ENCODE measurements around the gene TJP1. TPM values are rescaled to one million over a fixed set of nuclear protein-coding genes. Genes with fewer than 3 reads are reported as not detected.

The TJP1 gene
- total RNA-seq, 2 donors from 2014 or later, result 131 to 145 TPM

DNA sequence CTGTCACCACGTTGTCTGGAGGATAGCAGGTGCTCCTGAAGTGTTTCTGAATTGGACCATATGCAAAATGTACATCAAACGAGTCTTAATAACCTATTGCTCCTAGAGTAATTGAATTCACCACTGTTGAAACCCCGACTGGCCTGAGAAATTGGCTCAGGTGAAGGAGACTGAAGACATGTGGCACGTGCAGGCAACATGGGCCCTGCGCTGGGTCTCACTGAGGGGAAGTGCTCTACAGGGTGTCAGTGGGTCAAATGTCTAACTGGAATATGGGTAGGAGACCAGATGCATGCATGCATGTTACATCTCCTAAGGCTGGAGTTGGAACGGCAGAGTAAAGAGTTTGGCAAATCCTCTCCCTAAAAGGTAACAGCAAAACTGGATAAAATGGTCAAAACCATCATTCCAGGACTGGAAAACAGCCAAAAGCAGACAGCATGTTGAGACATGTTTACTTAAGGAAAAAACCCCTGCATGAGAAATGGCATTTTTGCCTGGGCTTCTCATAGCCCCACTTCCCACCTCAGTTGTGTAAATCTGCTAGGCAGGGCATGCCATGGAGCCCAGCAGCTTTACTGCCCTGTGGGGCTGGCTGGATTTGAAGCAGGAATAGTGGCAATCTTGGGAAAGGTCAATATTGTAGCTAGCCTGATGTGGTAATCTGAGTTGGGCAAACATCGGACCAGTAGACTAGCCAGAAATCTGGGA lies 131.3 kb downstream of the TJP1 start:
- TF ChIP-seq CTCF (conservative IDR thresholded peaks at IDR 0.05), result no peak
- Histone ChIP-seq H3K9me3 (ENCODE audit: control insufficient read depth, low read length) (no peaks in the 10 kb centered on the region), H3K9ac (ENCODE audit: extremely low read depth, low read length, poor library complexity, severe bottlenecking) (no peak overlapping the region), H3K27ac (ENCODE audit: low read depth, low read length) (no peak overlapping the region), H3K4me1 (ENCODE audit: control insufficient read depth, insufficient read depth, low read length) (no peaks in the 10 kb centered on the region), H3K36me3 (ENCODE audit: control insufficient read depth, insufficient read depth, low read length) (no peaks in the 10 kb centered on the region), H3K27me3 (ENCODE audit: control insufficient read depth, insufficient read depth, low read length, poor library complexity, severe bottlenecking) (no peaks in the 10 kb centered on the region), H3K4me3 (ENCODE audit: low read length) (no peak overlapping the region)
- H3K27me3 Mint-ChIP-seq (ENCODE audit: insufficient read depth), result peaks cover 4% of the 10 kb centered on the region
- H3K9me3 Mint-ChIP-seq, result peaks cover 2% of the 10 kb centered on the region
- no peak overlapping the region for H3K27ac Mint-ChIP-seq
- no peaks in the 10 kb centered on the region for H3K36me3 Mint-ChIP-seq (ENCODE audit: low read depth)
- H3K4me3 Mint-ChIP-seq, result no peak overlapping the region
- no peak for DNase-seq
- 79 to 86% methylated on average over 5 to 7 of the region's 7 CpGs for WGBS, 2 experiments (ENCODE audit: insufficient coverage in 1 of 2, insufficient read length in 1 of 2)
- H3K4me1 Mint-ChIP-seq, result no peaks in the 10 kb centered on the region

- Histone ChIP-seq H3K4me3 (ENCODE audit: low read length) (no peak overlapping the region), H3K9ac (ENCODE audit: extremely low read depth, low read length, poor library complexity, severe bottlenecking) (no peak overlapping the region), H3K27me3 (ENCODE audit: control insufficient read depth, insufficient read depth, low read length, poor library complexity, severe bottlenecking) (no peaks in the 10 kb centered on the region), H3K36me3 (ENCODE audit: control insufficient read depth, insufficient read depth, low read length) (no peaks in the 10 kb centered on the region), H3K9me3 (ENCODE audit: control insufficient read depth, low read length) (no peaks in the 10 kb centered on the region), H3K4me1 (ENCODE audit: control insufficient read depth, insufficient read depth, low read length) (no peaks in the 10 kb centered on the region), H3K27ac (ENCODE audit: low read depth, low read length) (no peak overlapping the region)
- TF ChIP-seq CTCF (conservative IDR thresholded peaks at IDR 0.05), result no peak
- Mint-ChIP-seq H3K4me1 (no peaks in the 10 kb centered on the region), H3K9me3 (peaks cover 2% of the 10 kb centered on the region), H3K36me3 (ENCODE audit: low read depth) (no peaks in the 10 kb centered on the region), H3K4me3 (no peak overlapping the region), H3K27ac (no peak overlapping the region), H3K27me3 (ENCODE audit: insufficient read depth) (peaks cover 4% of the 10 kb centered on the region)
- DNase-seq, result no peak
- 89 to 91% methylated on average over 5 to 6 of the region's 6 CpGs for WGBS, 2 experiments (ENCODE audit: insufficient coverage in 1 of 2, insufficient read length in 1 of 2)
Measured at GRCh38 chr15:29689287-29689986, 132.8 kb downstream of the TJP1 start.

DNA sequence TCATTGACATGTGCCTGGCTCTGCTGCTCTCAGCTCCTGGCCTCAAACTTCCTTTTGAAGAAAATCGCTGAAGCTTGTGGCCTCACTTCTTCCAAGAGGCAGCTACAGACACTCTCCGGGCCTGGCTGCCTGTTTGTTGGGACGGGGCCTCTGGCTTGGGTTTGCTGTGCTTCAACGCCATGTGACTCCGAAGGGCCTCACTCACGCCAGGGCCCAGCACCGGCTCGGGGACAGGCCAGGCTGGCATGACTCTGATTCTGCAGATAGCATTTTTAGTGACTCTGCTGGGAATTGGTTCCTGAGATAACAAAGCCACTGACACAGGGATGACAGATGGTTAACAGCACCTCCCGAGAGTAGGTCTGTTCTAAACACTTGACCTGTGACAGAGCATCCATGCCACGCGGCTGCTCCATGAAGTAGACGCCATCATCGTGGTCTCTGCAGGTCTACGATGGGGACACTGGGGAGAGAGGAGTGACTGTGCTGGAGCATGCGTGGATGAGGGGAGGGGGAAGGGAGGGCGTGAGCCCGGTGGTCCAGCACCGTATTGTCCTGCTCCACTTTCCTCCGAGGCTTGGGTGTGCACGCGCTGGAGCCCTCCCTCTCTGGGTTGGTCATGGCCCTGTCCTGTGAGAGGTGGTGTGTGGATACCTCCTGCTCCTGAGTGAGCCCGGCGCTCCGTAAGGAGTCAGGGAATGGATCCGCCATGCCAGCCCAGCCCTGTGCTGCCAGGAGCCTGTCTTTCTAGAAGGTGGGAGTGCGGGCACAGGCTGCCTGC lies 133.6 kb downstream of the TJP1 start:
- no peak for DNase-seq
- H3K4me1 Mint-ChIP-seq, result no peaks in the 10 kb centered on the region
- no peak for TF ChIP-seq CTCF (conservative IDR thresholded peaks at IDR 0.05)
- H3K9me3 Mint-ChIP-seq, result peaks cover 2% of the 10 kb centered on the region
- H3K9me3 ChIP-seq (ENCODE audit: control insufficient read depth, low read length), result no peaks in the 10 kb centered on the region
- H3K27ac ChIP-seq (ENCODE audit: low read depth, low read length), result no peak overlapping the region
- H3K4me3 ChIP-seq (ENCODE audit: low read length), result no peak overlapping the region
- H3K36me3 Mint-ChIP-seq (ENCODE audit: low read depth), result no peaks in the 10 kb centered on the region
- H3K36me3 ChIP-seq (ENCODE audit: control insufficient read depth, insufficient read depth, low read length), result no peaks in the 10 kb centered on the region
- no peak overlapping the region for H3K9ac ChIP-seq (ENCODE audit: extremely low read depth, low read length, poor library complexity, severe bottlenecking)
- no peaks in the 10 kb centered on the region for H3K4me1 ChIP-seq (ENCODE audit: control insufficient read depth, insufficient read depth, low read length)
- H3K27me3 ChIP-seq (ENCODE audit: control insufficient read depth, insufficient read depth, low read length, poor library complexity, severe bottlenecking), result no peaks in the 10 kb centered on the region
- H3K27ac Mint-ChIP-seq, result no peak overlapping the region
- peaks cover 4% of the 10 kb centered on the region for H3K27me3 Mint-ChIP-seq (ENCODE audit: insufficient read depth)
- H3K4me3 Mint-ChIP-seq, result no peak overlapping the region
- WGBS, 2 experiments (ENCODE audit: insufficient coverage in 1 of 2, insufficient read length in 1 of 2), result 95 to 96% methylated on average over 16 to 26 of the region's 26 CpGs
